ENCODE data around the gene OLFML2B. TPM values are rescaled to one million over a fixed set of nuclear protein-coding genes. Genes with fewer than 3 reads are reported as not detected.

The OLFML2B gene
- total RNA-seq, 4 donors from 2014 or later, result 2.7 to 5.2 (median 3.6) TPM

GRCh38 chr1:161982917-161983316 is 40.8 kb downstream of the OLFML2B start:
- Histone ChIP-seq H3K27ac (no peak overlapping the region), H3K4me1 (peaks cover 14% of the 10 kb centered on the region), H3K36me3 (peaks cover 9% of the 10 kb centered on the region), H3K9me3 (no peaks in the 10 kb centered on the region), H3K27me3 (no peaks in the 10 kb centered on the region), H3K4me3 (no peak overlapping the region)
- DNase-seq (ENCODE audit: low spot score in 2 of 2), result peak in 1 of 2 donors; percentile 28
- TF ChIP-seq EP300 (IDR thresholded peaks at IDR 0.05), result no peak
- 90% methylated on average over 9 of the region's 9 CpGs for WGBS

GRCh38 chr1:161982507-161982895 is 41.2 kb downstream of the OLFML2B start:
- no peaks in the 10 kb centered on the region for H3K9me3 ChIP-seq
- H3K36me3 ChIP-seq, result peaks cover 9% of the 10 kb centered on the region
- TF ChIP-seq EP300 (IDR thresholded peaks at IDR 0.05), result no peak
- TF ChIP-seq POLR2A (IDR thresholded peaks at IDR 0.05), result no peak
- no peak for TF ChIP-seq CTCF (IDR thresholded peaks at IDR 0.05)
- no peak for TF ChIP-seq POLR2AphosphoS5 (IDR thresholded peaks at IDR 0.05)
- no peaks in the 10 kb centered on the region for H3K27me3 ChIP-seq
- peaks cover 18% of the 10 kb centered on the region for H3K4me1 ChIP-seq
- H3K27ac ChIP-seq, result no peak overlapping the region
- peak in 1 of 2 donors; percentile 20 for DNase-seq (ENCODE audit: low spot score in 2 of 2)
- no peak overlapping the region for H3K4me3 ChIP-seq
- WGBS, result 67% methylated on average over 5 of the region's 5 CpGs

DNA sequence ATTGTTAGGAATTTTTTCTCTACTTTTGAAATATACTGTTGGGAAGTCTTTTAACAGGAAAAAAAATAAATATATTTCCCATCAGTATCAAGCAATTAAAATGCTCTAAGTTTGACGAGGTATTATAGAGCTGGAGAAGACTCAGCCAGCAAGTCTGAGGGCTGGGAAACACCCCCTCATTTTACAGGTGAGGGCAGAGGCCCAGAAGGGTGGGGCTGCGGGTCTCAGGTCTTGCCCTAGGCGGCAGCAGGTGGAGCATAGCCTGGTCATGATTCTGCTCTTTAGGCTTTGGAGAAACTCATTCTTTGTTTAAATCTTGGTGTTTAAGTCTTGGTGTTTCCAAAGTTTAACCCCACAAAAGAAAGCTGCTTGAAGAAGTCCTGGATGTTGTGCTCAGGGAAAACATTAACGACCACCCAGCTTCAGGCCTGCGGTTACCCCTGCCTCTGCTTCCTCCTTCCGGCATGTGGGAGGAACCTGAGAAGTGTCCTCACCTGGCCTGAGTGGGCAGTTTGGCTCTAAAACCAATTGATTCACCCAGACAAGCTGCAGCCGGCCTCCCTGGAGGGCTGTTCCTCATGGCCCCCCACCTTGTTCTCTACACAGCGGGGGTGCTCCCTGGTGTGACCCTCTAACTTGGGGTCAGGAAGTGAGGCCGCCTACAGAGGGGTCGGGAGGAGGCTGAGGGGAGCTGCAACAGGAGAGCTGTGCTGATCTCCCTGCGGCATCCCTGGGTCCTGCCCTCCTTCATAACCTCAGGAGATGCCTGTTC is 41.7 kb downstream of the OLFML2B start:
- H3K9me3 ChIP-seq, result no peaks in the 10 kb centered on the region
- no peak overlapping the region for H3K27ac ChIP-seq
- H3K4me3 ChIP-seq, result no peak overlapping the region
- H3K4me1 ChIP-seq, result peaks cover 19% of the 10 kb centered on the region
- TF ChIP-seq EP300 (IDR thresholded peaks at IDR 0.05) (no peak), POLR2A (IDR thresholded peaks at IDR 0.05) (no peak), POLR2AphosphoS5 (IDR thresholded peaks at IDR 0.05) (no peak), CTCF (IDR thresholded peaks at IDR 0.05) (no peak)
- H3K27me3 ChIP-seq, result no peaks in the 10 kb centered on the region
- peaks cover 9% of the 10 kb centered on the region for H3K36me3 ChIP-seq
- peak in 1 of 2 donors; percentile 68 for DNase-seq (ENCODE audit: low spot score in 2 of 2)
- 72% methylated on average over 10 of the region's 11 CpGs for WGBS

DNA sequence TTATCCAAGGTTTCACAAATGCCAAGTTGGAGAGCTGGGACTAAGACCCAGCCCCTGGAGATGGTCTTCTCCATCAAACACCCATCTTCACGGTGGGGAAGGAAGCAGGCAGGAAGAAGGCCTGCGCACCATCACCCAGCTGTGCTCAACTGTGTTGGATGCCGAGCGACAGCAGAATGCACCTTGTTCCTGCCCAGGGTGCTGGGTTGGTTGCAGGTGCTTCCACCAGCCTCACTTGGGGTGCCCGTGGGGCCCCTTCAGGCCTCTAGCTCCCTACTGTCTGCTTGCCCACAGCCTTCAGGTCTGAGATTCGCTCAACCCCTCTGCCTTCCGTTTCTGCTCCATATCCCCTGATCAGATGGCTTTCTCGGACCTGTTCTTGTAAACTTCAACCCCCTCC is 42.5 kb downstream of the OLFML2B start:
- TF ChIP-seq POLR2AphosphoS5 (IDR thresholded peaks at IDR 0.05), result no peak
- TF ChIP-seq POLR2A (IDR thresholded peaks at IDR 0.05), result no peak
- TF ChIP-seq EP300 (IDR thresholded peaks at IDR 0.05), result no peak
- no peak for TF ChIP-seq CTCF (IDR thresholded peaks at IDR 0.05)
- Histone ChIP-seq H3K27ac (peak overlapping the region; percentile 16), H3K9me3 (no peaks in the 10 kb centered on the region), H3K4me3 (no peak overlapping the region), H3K36me3 (peaks cover 9% of the 10 kb centered on the region), H3K4me1 (peaks cover 12% of the 10 kb centered on the region), H3K27me3 (no peaks in the 10 kb centered on the region)
- WGBS, result 80% methylated on average over 5 of the region's 8 CpGs
- peak in 1 of 2 donors; percentile 58 for DNase-seq (ENCODE audit: low spot score in 2 of 2)

DNA sequence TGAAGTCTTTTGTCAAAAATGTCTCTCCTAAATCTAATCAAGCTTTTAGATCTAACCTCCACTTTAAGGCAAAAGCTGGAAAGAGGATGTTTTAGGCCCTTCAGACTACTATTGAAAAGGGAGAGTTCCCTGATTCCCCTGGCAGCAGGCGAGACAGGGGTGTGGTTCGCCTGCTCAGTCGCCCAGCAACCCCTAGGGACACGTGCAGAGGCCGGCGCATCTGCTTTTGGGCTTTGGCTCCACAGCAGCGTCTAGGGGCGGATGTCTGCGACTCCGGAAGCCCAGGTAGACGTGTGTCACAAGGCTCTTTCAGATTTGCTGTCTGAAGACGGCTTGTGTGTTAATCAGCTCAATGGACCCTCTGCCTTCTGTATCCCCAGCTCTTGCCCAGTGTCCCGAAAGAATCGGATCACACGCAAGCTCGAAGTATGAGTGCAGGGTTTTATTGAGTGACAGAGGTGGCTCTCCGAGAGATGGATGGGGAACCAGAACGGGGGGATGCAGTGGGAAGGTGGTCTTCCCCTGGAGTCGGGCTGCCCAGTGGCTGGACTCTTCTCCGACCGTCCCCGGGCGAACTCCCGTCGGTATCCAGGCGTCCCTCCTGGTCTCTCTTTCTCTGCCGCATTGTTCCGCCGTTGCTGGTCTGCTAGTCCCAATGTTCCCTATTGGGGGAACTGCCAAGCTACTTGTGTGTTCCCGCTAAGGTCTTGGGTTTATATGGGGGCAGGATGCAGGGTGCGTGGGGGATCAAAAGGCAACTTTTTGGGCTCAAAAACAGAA is 45.5 kb downstream of the OLFML2B start:
- WGBS, result 74% methylated on average over 31 of the region's 31 CpGs
- Histone ChIP-seq H3K36me3 (no peaks in the 10 kb centered on the region), H3K4me3 (no peak overlapping the region), H3K4me1 (peaks cover 27% of the 10 kb centered on the region), H3K27me3 (no peaks in the 10 kb centered on the region), H3K9me3 (no peaks in the 10 kb centered on the region), H3K27ac (no peak overlapping the region)
- DNase-seq (ENCODE audit: low spot score in 2 of 2), result peak in 1 of 2 donors; percentile 77
- TF ChIP-seq POLR2A (IDR thresholded peaks at IDR 0.05) (no peak), CTCF (IDR thresholded peaks at IDR 0.05) (no peak), POLR2AphosphoS5 (IDR thresholded peaks at IDR 0.05) (no peak), EP300 (IDR thresholded peaks at IDR 0.05) (no peak)

Measured in suprapubic skin (tissue), 4 donors.